ENCODE results near the gene CARD11. TPM values are rescaled to one million over a fixed set of nuclear protein-coding genes. Genes with fewer than 3 reads are reported as not detected.

CARD11 gene
- polyA plus RNA-seq, 1 donor from 2014 or later, result not detected

- no peak overlapping the region for H3K4me3 ChIP-seq (ENCODE audit: low read length)
- H2AFZ ChIP-seq (ENCODE audit: low read depth, low read length), result no peak overlapping the region
- H3K9me3 ChIP-seq (ENCODE audit: low read length), result no peaks in the 10 kb centered on the region
- no peak overlapping the region for H3K27ac ChIP-seq (ENCODE audit: low read length)
- H3K9me2 ChIP-seq (ENCODE audit: insufficient read depth, low read length), result no peaks in the 10 kb centered on the region
- no peak overlapping the region for H3K9ac ChIP-seq (ENCODE audit: low read length)
- TF ChIP-seq EP300 (conservative IDR thresholded peaks at IDR 0.05; ENCODE audit: poor library complexity, severe bottlenecking), result no peak
- TF ChIP-seq TAF1 (IDR thresholded peaks at IDR 0.05; ENCODE audit: low read depth), result no peak
- no peak for TF ChIP-seq POLR2AphosphoS5 (IDR thresholded peaks at IDR 0.05)
- no peak for TF ChIP-seq SMC3 (conservative IDR thresholded peaks at IDR 0.05; ENCODE audit: poor library complexity)
- no peak for TF ChIP-seq MXI1 (conservative IDR thresholded peaks at IDR 0.05; ENCODE audit: poor library complexity, severe bottlenecking)
- no peak for TF ChIP-seq EZH2 (IDR thresholded peaks at IDR 0.05; ENCODE audit: borderline replicate concordance, insufficient read depth, low read length, poor library complexity, severe bottlenecking)
- no peak for TF ChIP-seq CTCF (IDR thresholded peaks at IDR 0.05; ENCODE audit: poor library complexity, severe bottlenecking)
- no peak for TF ChIP-seq RAD21 (conservative IDR thresholded peaks at IDR 0.05)
- TF ChIP-seq REST (IDR thresholded peaks at IDR 0.05; ENCODE audit: borderline replicate concordance), result no peak
- no peak overlapping the region for H3K4me2 ChIP-seq (ENCODE audit: low read length)
- H4K20me1 ChIP-seq (ENCODE audit: insufficient read depth), result no peaks in the 10 kb centered on the region
- no peaks in the 10 kb centered on the region for H3K36me3 ChIP-seq (ENCODE audit: insufficient read depth, low read length)
- no peaks in the 10 kb centered on the region for H3K79me2 ChIP-seq (replicated peaks; ENCODE audit: insufficient read depth, low read length)
- no peaks in the 10 kb centered on the region for H3K27me3 ChIP-seq (ENCODE audit: insufficient read depth, low read depth, low read length)
- no peaks in the 10 kb centered on the region for H3F3A ChIP-seq (ENCODE audit: insufficient read depth, low read length, poor library complexity, severe bottlenecking)
Measured at GRCh38 chr7:2859952-2860351, 183.7 kb downstream of the CARD11 start.

DNA sequence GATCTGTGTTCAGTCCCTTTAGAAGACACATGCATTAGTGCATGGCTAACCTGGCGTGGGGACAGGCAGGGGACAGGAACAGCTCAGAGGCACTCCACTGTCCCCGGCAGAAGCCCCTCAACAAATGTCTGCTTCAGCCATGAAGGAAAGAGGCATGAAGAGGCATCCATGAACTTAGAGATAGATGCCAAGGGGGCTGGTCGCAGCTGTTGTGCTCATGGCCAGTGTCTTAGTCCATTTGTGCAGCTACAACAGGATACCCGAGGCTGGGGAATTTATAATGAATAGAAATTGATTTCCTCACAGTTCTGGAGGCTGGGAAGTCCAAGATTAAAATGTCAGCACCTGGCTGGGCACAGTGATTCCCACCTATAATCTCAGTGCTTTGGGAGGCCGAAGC is 185.0 kb downstream of the CARD11 start:
- no peak overlapping the region for H2AFZ ChIP-seq (ENCODE audit: low read depth, low read length)
- no peak for TF ChIP-seq SMC3 (conservative IDR thresholded peaks at IDR 0.05; ENCODE audit: poor library complexity)
- H4K20me1 ChIP-seq (ENCODE audit: insufficient read depth), result no peaks in the 10 kb centered on the region
- peak overlapping the region; percentile 83 for H3K27ac ChIP-seq (ENCODE audit: low read length)
- H3K4me2 ChIP-seq (ENCODE audit: low read length), result no peak overlapping the region
- H3K9me3 ChIP-seq (ENCODE audit: low read length), result no peaks in the 10 kb centered on the region
- H3F3A ChIP-seq (ENCODE audit: insufficient read depth, low read length, poor library complexity, severe bottlenecking), result no peaks in the 10 kb centered on the region
- no peak overlapping the region for H3K4me3 ChIP-seq (ENCODE audit: low read length)
- no peaks in the 10 kb centered on the region for H3K9me2 ChIP-seq (ENCODE audit: insufficient read depth, low read length)
- H3K79me2 ChIP-seq (replicated peaks; ENCODE audit: insufficient read depth, low read length), result no peaks in the 10 kb centered on the region
- no peaks in the 10 kb centered on the region for H3K36me3 ChIP-seq (ENCODE audit: insufficient read depth, low read length)
- no peak overlapping the region for H3K9ac ChIP-seq (ENCODE audit: low read length)
- no peaks in the 10 kb centered on the region for H3K27me3 ChIP-seq (ENCODE audit: insufficient read depth, low read depth, low read length)
